CD4-positive, CD25-positive, alpha-beta regulatory T cell (primary cell): ENCODE results near the gene HAL. TPM values are rescaled to one million over a fixed set of nuclear protein-coding genes. Genes with fewer than 3 reads are reported as not detected.

Experiments
- ATAC-seq, 2 donors: fragments of 150-1000 bp; cut with Tn5 transposase; one replicate each; pipeline ENCODE4 v1.10.0; 2021; ENCODE audit warnings: low read depth in 2 of 2, moderate number of reproducible peaks in 2 of 2, moderate library complexity in 1 of 2
- DNase-seq, 3 donors: peaks; one replicate each; pipeline versions ENCODE4 v3.0.0 to v3.0.0-alpha.2; 2012 to 2022; ENCODE audit warnings: mixed read lengths in 1 of 3
- H3K27ac ChIP-seq: one replicate; pipeline ENCODE4 v1.7.0; 2013; ENCODE audit warnings: mild to moderate bottlenecking, low read length; ENCODE audit not compliant: insufficient read depth, poor library complexity, severe bottlenecking
- H3K27me3 ChIP-seq: one replicate; pipeline ENCODE4 v1.7.0; 2013; ENCODE audit warnings: low read length; ENCODE audit not compliant: control insufficient read depth, insufficient read depth
- H3K36me3 ChIP-seq: one replicate; pipeline ENCODE4 v1.7.0; 2013; ENCODE audit warnings: mild to moderate bottlenecking, low read length, moderate library complexity; ENCODE audit not compliant: control insufficient read depth, insufficient read depth
- H3K4me1 ChIP-seq: 2 replicates; pipeline ENCODE4 v1.7.0; 2013; ENCODE audit warnings: mild to moderate bottlenecking, low read length; ENCODE audit not compliant: insufficient read depth, control insufficient read depth, poor library complexity, severe bottlenecking
- H3K4me3 ChIP-seq: one replicate; pipeline ENCODE4 v1.7.0; 2013; ENCODE audit warnings: low read depth, mild to moderate bottlenecking, low read length, moderate library complexity
- H3K9me3 ChIP-seq, 2 experiments: 1 replicate in 1 of 2; 2 replicates in 1 of 2; pipeline ENCODE4 v1.7.0; 2013; ENCODE audit warnings: low read length in 2 of 2, mild to moderate bottlenecking in 1 of 2, moderate library complexity in 1 of 2; ENCODE audit not compliant: control insufficient read depth in 2 of 2
- H3K27ac Mint-ChIP-seq, 3 donors: one replicate each; pipeline ENCODE4 v1.8.0; 2020 to 2022; ENCODE audit warnings: mild to moderate bottlenecking in 3 of 3, mixed read lengths in 3 of 3, moderate library complexity in 2 of 3
- H3K27me3 Mint-ChIP-seq: one replicate; pipeline ENCODE4 v1.8.0; 2022; ENCODE audit warnings: mild to moderate bottlenecking, mixed read lengths
- H3K36me3 Mint-ChIP-seq: one replicate; pipeline ENCODE4 v1.8.0; 2020; ENCODE audit warnings: mixed read lengths
- H3K4me1 Mint-ChIP-seq, 4 donors: one replicate each; pipeline ENCODE4 v1.8.0; 2020 to 2022; ENCODE audit warnings: mixed read lengths in 4 of 4, mild to moderate bottlenecking in 1 of 4
- H3K4me3 Mint-ChIP-seq, 4 donors: one replicate each; pipeline ENCODE4 v1.8.0; 2020 to 2022; ENCODE audit warnings: mild to moderate bottlenecking in 4 of 4, mixed read lengths in 4 of 4, moderate library complexity in 3 of 4
- H3K9me3 Mint-ChIP-seq, 7 donors: one replicate each; pipeline ENCODE4 v1.8.0; 2020 to 2022; ENCODE audit warnings: mixed read lengths in 7 of 7, mild to moderate bottlenecking in 3 of 7, moderate library complexity in 2 of 7
- polyA plus RNA-seq, 4 donors: library from polyadenylated mRNA; unstranded; fragments of 300-500 nt; fragmentation: Illumina TruSeq; gene quantifications; one replicate each; pipeline ENCODE4 v1.2.3, GENCODE V29; 2021
- total RNA-seq: library from RNA; stranded (reverse); gene quantifications from one replicate; pipeline ENCODE4 v1.2.3, GENCODE V29; 2022

The HAL gene
- total and polyA plus RNA-seq, 5 donors from 2014 or later: 0.57 TPM; not detected in 4

- H3K9me3 Mint-ChIP-seq: peaks cover 0 to 3% (median 0%) of the 10 kb centered on the region in 7 donors
- Histone ChIP-seq H3K27me3 (peaks cover 3% of the 10 kb centered on the region), H3K4me3 (no peak overlapping the region), H3K27ac (no peak overlapping the region), H3K9me3 (no peaks in the 10 kb centered on the region), H3K36me3 (no peaks in the 10 kb centered on the region), H3K4me1 (no peaks in the 10 kb centered on the region)
- peaks cover 8% of the 10 kb centered on the region for H3K27me3 Mint-ChIP-seq
- H3K27ac Mint-ChIP-seq: no peak overlapping the region
- DNase-seq (no peak), ATAC-seq (no peak)
- peaks cover 6% of the 10 kb centered on the region for H3K36me3 Mint-ChIP-seq
- no peak overlapping the region for H3K4me3 Mint-ChIP-seq
- no peaks in the 10 kb centered on the region for H3K4me1 Mint-ChIP-seq
Measured at GRCh38 chr12:95955549-95956159, 40.5 kb downstream of the HAL start.

- Mint-ChIP-seq H3K27ac (no peak overlapping the region), H3K4me3 (no peak overlapping the region)
- no peak for ATAC-seq
Measured at GRCh38 chr12:95953000-95953399, 43.1 kb downstream of the HAL start.

GRCh38 chr12:95951515-95951914 lies 44.6 kb downstream of the HAL start:
- Mint-ChIP-seq H3K4me3 (no peak overlapping the region), H3K36me3 (peaks cover 6% of the 10 kb centered on the region), H3K4me1 (no peaks in the 10 kb centered on the region), H3K27ac (no peak overlapping the region), H3K9me3 (peaks cover 0 to 3% (median 0%) of the 10 kb centered on the region in 7 donors), H3K27me3 (no peaks in the 10 kb centered on the region)
- Histone ChIP-seq H3K36me3 (no peaks in the 10 kb centered on the region), H3K4me1 (no peaks in the 10 kb centered on the region), H3K27ac (no peak overlapping the region), H3K4me3 (no peak overlapping the region), H3K9me3 (no peaks in the 10 kb centered on the region), H3K27me3 (peaks cover 3% of the 10 kb centered on the region)
- ATAC-seq (no peak), DNase-seq (no peak)

More at GRCh38 chr12:95953000-95953399, 43.1 kb downstream of the HAL start:
- H3K4me1 ChIP-seq: no peaks in the 10 kb centered on the region
- no peak overlapping the region for H3K4me3 ChIP-seq
- Mint-ChIP-seq H3K9me3 (peaks cover 0 to 3% (median 0%) of the 10 kb centered on the region in 7 donors), H3K36me3 (peaks cover 6% of the 10 kb centered on the region), H3K27me3 (peaks cover 4% of the 10 kb centered on the region), H3K4me1 (no peaks in the 10 kb centered on the region)
- H3K27me3 ChIP-seq: peaks cover 3% of the 10 kb centered on the region
- DNase-seq: no peak
- H3K27ac ChIP-seq: no peak overlapping the region
- no peaks in the 10 kb centered on the region for H3K9me3 ChIP-seq
- no peaks in the 10 kb centered on the region for H3K36me3 ChIP-seq

DNA sequence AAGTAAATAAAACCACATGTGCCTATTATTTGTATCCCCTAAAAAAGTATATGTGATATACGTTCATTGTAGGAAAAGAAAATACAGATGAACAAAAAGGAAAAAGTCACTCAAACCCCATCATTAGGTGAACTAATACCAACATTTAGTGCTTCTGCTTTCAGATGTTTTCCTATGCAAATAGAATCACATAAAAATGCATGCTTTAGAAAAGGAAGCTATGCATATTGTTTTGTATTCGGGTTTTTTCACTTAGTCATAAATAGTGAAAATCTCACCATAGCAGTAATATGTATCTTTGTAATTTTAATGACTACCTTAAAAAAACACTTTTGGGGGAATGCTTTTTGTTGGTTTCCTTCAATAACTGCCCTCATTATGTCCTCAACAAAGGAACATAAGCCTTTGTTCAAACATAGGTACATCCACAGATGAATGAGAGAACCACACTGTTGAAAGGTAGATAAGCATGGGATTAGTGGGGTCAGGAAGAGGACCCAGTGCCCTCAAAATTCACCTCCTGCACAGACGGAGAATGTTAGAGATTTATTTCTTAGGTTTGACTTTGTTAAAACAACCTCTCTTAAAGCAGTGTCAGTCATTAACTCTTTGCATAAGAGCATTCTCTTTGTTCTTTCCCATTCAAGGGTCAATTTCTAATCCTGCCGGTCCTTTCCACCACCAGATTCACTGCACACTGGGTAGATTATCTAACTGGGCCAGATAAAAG lies 46.5 kb downstream of the HAL start:
- Mint-ChIP-seq H3K4me3 (no peak overlapping the region), H3K9me3 (peaks cover 0 to 3% (median 0%) of the 10 kb centered on the region in 7 donors), H3K27ac (no peak overlapping the region), H3K4me1 (no peaks in the 10 kb centered on the region), H3K36me3 (peaks cover 4% of the 10 kb centered on the region), H3K27me3 (no peaks in the 10 kb centered on the region)
- H3K27ac ChIP-seq: no peak overlapping the region
- no peak for ATAC-seq
- peaks cover 3% of the 10 kb centered on the region for H3K27me3 ChIP-seq
- no peak for DNase-seq
- H3K9me3 ChIP-seq: no peaks in the 10 kb centered on the region
- no peak overlapping the region for H3K4me3 ChIP-seq
- no peaks in the 10 kb centered on the region for H3K4me1 ChIP-seq
- H3K36me3 ChIP-seq: no peaks in the 10 kb centered on the region

DNA sequence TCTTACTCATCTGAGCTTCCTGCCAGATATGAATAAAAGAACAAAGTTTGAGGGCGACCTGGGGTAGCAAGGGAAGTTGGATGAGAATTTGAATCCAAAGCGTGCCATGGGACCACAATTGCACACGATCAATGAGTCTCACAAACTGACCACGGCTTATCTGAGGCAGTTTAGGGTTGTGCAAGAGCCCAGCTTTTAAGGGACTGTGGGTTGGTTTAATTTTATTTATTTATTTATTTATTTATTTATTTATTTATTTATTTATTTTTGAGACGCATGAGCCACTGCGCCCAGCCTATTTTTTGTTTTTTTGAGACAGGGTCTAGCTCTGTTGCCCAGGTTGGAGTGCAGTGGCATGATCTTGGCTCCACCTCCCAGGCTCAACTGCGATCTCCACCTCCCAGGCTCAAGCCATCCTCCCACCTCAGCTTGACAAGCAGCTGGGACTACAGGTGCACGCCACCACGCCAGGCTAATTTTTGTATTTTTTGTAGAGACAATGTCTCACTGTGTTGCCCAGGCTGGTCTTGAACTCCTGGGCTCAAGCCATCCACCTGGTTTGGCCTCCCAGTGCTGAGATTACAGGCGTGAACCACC lies 51.9 kb downstream of the HAL start:
- H3K4me1 ChIP-seq: peaks cover 12% of the 10 kb centered on the region
- no peaks in the 10 kb centered on the region for H3K36me3 Mint-ChIP-seq
- H3K27ac Mint-ChIP-seq: peak overlapping the region in 1 of 3 donors; percentile 14

GRCh38 chr12:95943330-95943842 lies 52.8 kb downstream of the HAL start, which contains the start of gene AMDHD1:
Gene AMDHD1, plus strand, starts transcription at chr12:95943331. Its CDS starts 68 bp downstream, at chr12:95943399.
- Histone ChIP-seq H3K27me3 (no peaks in the 10 kb centered on the region), H3K36me3 (no peaks in the 10 kb centered on the region), H3K4me1 (peaks cover 12% of the 10 kb centered on the region), H3K4me3 (peak within 1 kb of the TSS; percentile 90), H3K9me3 (no peaks in the 10 kb centered on the region), H3K27ac (peak within 1 kb of the TSS; percentile 72)
- H3K4me3 Mint-ChIP-seq: peak within 1 kb of the TSS; percentile 90 to 93 (median 92)
- H3K9me3 Mint-ChIP-seq: no peaks in the 10 kb centered on the region
- no peaks in the 10 kb centered on the region for H3K27me3 Mint-ChIP-seq
- ATAC-seq (peak; percentile 59 to 76), DNase-seq (peak; percentile 48 to 79 (median 59))
- H3K27ac Mint-ChIP-seq: peak within 1 kb of the TSS; percentile 88 to 96 (median 92)
- peaks cover 0 to 15% (median 4%) of the 10 kb centered on the region in 4 donors for H3K4me1 Mint-ChIP-seq
- H3K36me3 Mint-ChIP-seq: no peaks in the 10 kb centered on the region

More for the DNA sequence above, 51.9 kb downstream of the HAL start:
- Mint-ChIP-seq H3K4me3 (peak overlapping the region; percentile 85 to 93 (median 91)), H3K4me1 (peaks cover 0 to 15% (median 4%) of the 10 kb centered on the region in 4 donors), H3K27me3 (no peaks in the 10 kb centered on the region), H3K9me3 (no peaks in the 10 kb centered on the region)
- H3K9me3 ChIP-seq: no peaks in the 10 kb centered on the region
- no peak for ATAC-seq
- no peak overlapping the region for H3K27ac ChIP-seq
- H3K27me3 ChIP-seq: no peaks in the 10 kb centered on the region
- DNase-seq: no peak
- H3K4me3 ChIP-seq: peak overlapping the region; percentile 85
- no peaks in the 10 kb centered on the region for H3K36me3 ChIP-seq

DNA sequence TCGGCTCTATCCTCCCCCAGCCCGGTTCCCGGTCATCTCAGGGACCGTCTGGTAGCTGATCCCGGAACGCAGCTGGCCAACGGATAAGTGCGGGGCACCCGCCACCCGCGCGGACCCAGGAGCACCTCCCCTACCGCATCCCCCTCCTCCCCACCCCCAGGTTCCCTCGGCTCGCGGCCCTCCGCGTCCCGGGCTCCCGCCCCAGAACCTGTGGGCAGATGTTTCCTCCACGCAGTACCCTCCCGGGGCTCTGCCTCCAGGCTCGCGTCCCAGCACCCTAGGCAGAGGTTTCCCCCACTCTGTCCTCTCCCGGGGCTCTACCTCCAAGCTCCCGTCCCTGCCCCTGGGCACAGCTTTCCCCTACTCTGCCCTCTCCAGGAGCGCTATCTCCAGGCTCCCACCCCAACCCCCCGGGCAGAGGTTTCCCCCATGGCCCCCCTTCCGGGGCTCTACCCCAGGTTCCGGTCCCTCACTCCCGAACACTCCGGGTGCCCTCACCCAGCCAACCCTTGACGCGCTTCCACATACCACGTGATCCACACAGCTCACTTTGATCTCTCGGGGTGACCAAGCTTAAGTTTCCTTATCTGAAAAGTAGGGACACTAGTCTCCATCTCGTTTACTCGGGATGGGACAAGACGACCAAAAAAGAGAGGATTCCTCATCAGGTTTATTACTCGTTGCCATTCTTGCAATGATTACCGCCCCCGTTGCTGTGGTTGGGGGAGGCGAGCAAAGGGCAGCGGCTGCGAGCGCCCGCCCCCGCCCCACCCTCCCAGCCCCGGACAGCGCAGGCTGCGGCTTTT lies 53.4 kb downstream of the HAL start, which contains the start of gene CCDC38:
TSS of gene CCDC38 (minus strand) at position 91 of the 806 bp plus-strand sequence. CDS start 6,105 bp downstream, outside the sequence.
- H3K36me3 Mint-ChIP-seq: no peaks in the 10 kb centered on the region
- DNase-seq (peak; percentile 72 to 93 (median 80)), ATAC-seq (peak; percentile 96 to 98)
- no peaks in the 10 kb centered on the region for H3K36me3 ChIP-seq
- H3K9me3 ChIP-seq: no peaks in the 10 kb centered on the region
- peak within 1 kb of the TSS; percentile 90 for H3K4me3 ChIP-seq
- peak within 1 kb of the TSS; percentile 90 to 93 (median 92) for H3K4me3 Mint-ChIP-seq
- no peaks in the 10 kb centered on the region for H3K9me3 Mint-ChIP-seq
- H3K4me1 ChIP-seq: peaks cover 12% of the 10 kb centered on the region
- H3K27me3 ChIP-seq: no peaks in the 10 kb centered on the region
- H3K27ac ChIP-seq: peak within 1 kb of the TSS; percentile 72
- H3K4me1 Mint-ChIP-seq: peaks cover 0 to 15% (median 4%) of the 10 kb centered on the region in 4 donors
- peak within 1 kb of the TSS; percentile 88 to 96 (median 92) for H3K27ac Mint-ChIP-seq
- no peaks in the 10 kb centered on the region for H3K27me3 Mint-ChIP-seq
